GM23248 (cell line): ENCODE results near the gene FAU.

Source experiments
- EZH2 ChIP-seq: fragments of 200-600 bp; sonication (generic); IDR thresholded peaks from 2 replicates; pipeline ENCODE4 v1.6.1; 2018; ENCODE audit warnings: antibody characterized with exemption, mild to moderate bottlenecking; ENCODE audit not compliant: insufficient read depth, poor library complexity, severe bottlenecking
- EZH2phosphoT487 ChIP-seq: fragments of 200-600 bp; sonication (generic); IDR thresholded peaks from 2 replicates; pipeline ENCODE4 v1.6.1; 2018; ENCODE audit warnings: antibody characterized with exemption, moderate library complexity, mild to moderate bottlenecking, low read depth; ENCODE audit not compliant: insufficient read depth

GRCh38 chr11:65087216-65087615 is 34.7 kb downstream of the FAU start:
- TF ChIP-seq EZH2phosphoT487 (no peak), EZH2 (no peak)
